ENCODE results near the gene KIF6. TPM values are rescaled to one million over a fixed set of nuclear protein-coding genes. Genes with fewer than 3 reads are reported as not detected.

Gene KIF6
- total and polyA plus RNA-seq, 2 of the 8 experiments (the other 6 are each of a cell fraction or from before 2014, with no cell fraction given): 0.53 to 0.65 TPM

DNA sequence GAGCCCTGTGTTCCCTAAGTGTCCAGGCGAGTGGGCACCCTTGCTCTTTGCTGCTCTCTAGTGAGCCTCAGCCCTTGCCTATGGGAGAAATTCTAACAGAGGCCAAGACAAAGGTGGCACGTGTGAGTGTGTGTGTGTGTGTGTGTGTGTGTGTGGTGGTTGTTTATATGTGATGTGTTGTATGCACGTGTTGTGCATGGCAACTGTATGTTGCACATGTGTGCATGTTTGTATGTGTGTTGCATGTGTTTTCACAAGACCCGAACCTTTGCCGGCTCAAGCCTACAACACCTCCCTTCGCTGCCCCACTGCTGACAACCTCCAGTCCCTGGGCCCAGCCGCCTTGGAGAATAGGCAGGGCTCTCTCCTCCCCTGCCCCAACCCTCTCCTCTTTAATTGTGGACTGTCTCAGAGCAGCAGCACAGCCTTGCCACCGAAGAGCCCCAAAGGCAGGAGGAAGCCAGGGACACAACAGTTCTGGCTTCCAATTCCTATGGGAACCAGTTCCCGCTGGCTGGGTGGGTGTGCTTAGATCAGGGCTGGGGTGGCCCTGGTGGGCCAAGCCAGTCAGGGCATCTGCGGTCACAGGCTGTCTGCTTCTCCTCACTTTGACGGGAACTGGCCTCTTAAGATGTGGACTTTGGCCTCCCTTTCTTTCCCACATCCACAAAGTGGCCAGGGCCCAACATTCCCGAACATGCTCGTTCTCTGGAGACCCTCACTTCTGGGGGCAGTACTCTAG, 405.4 kb downstream of the KIF6 start:
- FAIRE-seq: no peak
- WGBS, 2 experiments (ENCODE audit: extremely low coverage in 1 of 2, insufficient coverage in 1 of 2, insufficient read length in 1 of 2, insufficient replicate concordance in 2 of 2, low coverage in 1 of 2, low lambda C conversion rate in 2 of 2, missing lambda C conversion rate in 1 of 2): 93% methylated on average over 13 of the region's 13 CpGs; no CpG with 5 or more reads in 1 of the 2 experiments

More for the DNA sequence above, 405.4 kb downstream of the KIF6 start:
- H3K4me3 ChIP-seq (ENCODE audit: extremely low read depth in 1 of 4, insufficient read depth in 2 of 4, low read depth in 3 of 4, low read length in 4 of 4): no peak overlapping the region
- H3K79me2 ChIP-seq (ENCODE audit: control insufficient read depth in 1 of 2, insufficient read depth in 2 of 2, low read length in 2 of 2): no peaks in the 10 kb centered on the region
- H3K36me3 ChIP-seq (ENCODE audit: control insufficient read depth in 2 of 4, insufficient read depth in 4 of 4, low read length in 3 of 4): no peaks in the 10 kb centered on the region
- no peaks in the 10 kb centered on the region for H3K9me3 ChIP-seq (ENCODE audit: insufficient read depth in 2 of 2, low read depth in 1 of 2, low read length in 1 of 2)
- H2AFZ ChIP-seq (ENCODE audit: low read length): no peak overlapping the region
- H3K4me2 ChIP-seq (ENCODE audit: insufficient read depth in 1 of 2, low read depth in 2 of 2, low read length in 2 of 2): no peak overlapping the region
- no peak overlapping the region for H2BK5ac ChIP-seq (ENCODE audit: low read depth, low read length)
- TF ChIP-seq EZH2 (IDR thresholded peaks at IDR 0.05; ENCODE audit: low read depth, low read length, severe bottlenecking): no peak
- no peak for TF ChIP-seq RAD21 (IDR thresholded peaks at IDR 0.05 in 1 of 2, conservative IDR thresholded peaks at IDR 0.05 in 1 of 2; ENCODE audit: low read depth in 2 of 2, low read length in 2 of 2)
- no peak for TF ChIP-seq SAP30 (IDR thresholded peaks at IDR 0.05; ENCODE audit: insufficient read depth, insufficient replicate concordance, low read length)
- TF ChIP-seq MAFK (IDR thresholded peaks at IDR 0.05; ENCODE audit: low read depth, low read length): no peak
- TF ChIP-seq PHF8 (conservative IDR thresholded peaks at IDR 0.05; ENCODE audit: low read depth, low read length): no peak
- no peak for TF ChIP-seq GABPA (IDR thresholded peaks at IDR 0.05; ENCODE audit: borderline replicate concordance, insufficient read depth, low read length)
- ChIA-PET POLR2A (ENCODE audit: partially characterized antibody) (interaction anchor here (0.6 kb wide), 1 partner anchor 240 kb away, joined by 3 read pairs; no protein-coding TSS in a partner anchor), CTCF (ENCODE audit: partially characterized antibody) (interaction anchor here (0.7 to 47.4 kb wide), 10 partner anchors 9 to 1730 kb away, joined by 3 to 1738 read pairs (median 3); partner anchors contain the start of gene KCNK5)
- no peaks in the 10 kb centered on the region for H4K20me1 ChIP-seq (replicated peaks in 1 of 2; ENCODE audit: control insufficient read depth in 1 of 2, insufficient read depth in 2 of 2, low read length in 2 of 2)
- H4K91ac ChIP-seq (replicated peaks; ENCODE audit: insufficient read length, low read length): no peak overlapping the region
- no peak for DNase-seq (ENCODE audit: low read depth in 1 of 2, low spot score in 2 of 2)
- H3K18ac ChIP-seq (ENCODE audit: extremely low read depth, low read length): no peak overlapping the region
- no peak overlapping the region for H3K27ac ChIP-seq (ENCODE audit: low read depth, low read length)
- H3K79me1 ChIP-seq (ENCODE audit: low read depth, low read length): no peaks in the 10 kb centered on the region; the same call in 1 of the 2 replicates
- H3K23me2 ChIP-seq (ENCODE audit: low read depth, low read length): no peaks in the 10 kb centered on the region; the same call in 1 of the 2 replicates
- H3K4me1 ChIP-seq (replicated peaks in 1 of 4; ENCODE audit: control insufficient read depth in 3 of 4, insufficient read depth in 4 of 4, low read length in 3 of 4): no peaks in the 10 kb centered on the region
- no peak overlapping the region for H3K9ac ChIP-seq (replicated peaks in 1 of 4; ENCODE audit: extremely low read depth in 1 of 4, low read depth in 3 of 4, low read length in 3 of 4)
- H3K4ac ChIP-seq (replicated peaks; ENCODE audit: insufficient read length, low read depth, low read length): no peak overlapping the region
- H4K5ac ChIP-seq (ENCODE audit: insufficient read length, low read depth, low read length): no peak overlapping the region
- no peak overlapping the region; the same call in 1 of the 2 replicates for H2AK5ac ChIP-seq (ENCODE audit: low read depth, low read length)
- peak overlapping the region; percentile 57; the same call in 1 of the 2 replicates for H4K8ac ChIP-seq (ENCODE audit: extremely low read depth, insufficient read depth, low read length)
- no peak overlapping the region for H2BK20ac ChIP-seq (ENCODE audit: low read length)
- H2BK12ac ChIP-seq (ENCODE audit: low read depth, low read length): no peak overlapping the region
- H3K27me3 ChIP-seq (replicated peaks in 1 of 4; ENCODE audit: control insufficient read depth in 3 of 4, extremely low read depth in 1 of 4, insufficient read depth in 3 of 4, low read length in 3 of 4): peaks cover 8 to 14% (median 11%) of the 10 kb centered on the region in 4 experiments
- no peak overlapping the region for H2BK120ac ChIP-seq (replicated peaks; ENCODE audit: low read depth, low read length)
- H3K23ac ChIP-seq (ENCODE audit: insufficient read length): no peak overlapping the region
- no peak overlapping the region for H3K56ac ChIP-seq (replicated peaks; ENCODE audit: insufficient read length, low read depth, low read length)
- H3K14ac ChIP-seq (ENCODE audit: insufficient read length): no peak overlapping the region
- no peak overlapping the region for H2BK15ac ChIP-seq (ENCODE audit: low read length)

Data from H1 (cell line).